Esophagus muscularis mucosa (tissue), 4 donors: Measurements from ENCODE around the gene CALML4. TPM values are rescaled to one million over a fixed set of nuclear protein-coding genes. Genes with fewer than 3 reads are reported as not detected.

Experiments
- DNase-seq: peaks from one replicate; pipeline ENCODE4 v3.0.0-alpha.2; 2017; ENCODE audit errors: extremely low spot score
- H3K27ac ChIP-seq, 4 donors: fragments of 200-600 bp; sonication (generic); replicated peaks in 1 of 4; 1 replicate in 3 of 4; 2 replicates in 1 of 4; pipeline ENCODE4 v1.5.1; 2016 to 2019; ENCODE audit warnings: mild to moderate bottlenecking in 1 of 4
- H3K27me3 ChIP-seq, 4 donors: fragments of 200-600 bp; sonication (generic); one replicate each; pipeline versions ENCODE4 v1.5.1 to v1.6.0; 2016 to 2019
- H3K36me3 ChIP-seq, 4 donors: fragments of 200-600 bp; sonication (generic); one replicate each; pipeline ENCODE4 v1.5.1; 2016 to 2019
- H3K4me1 ChIP-seq, 4 donors: fragments of 200-600 bp; sonication (generic); one replicate each; pipeline ENCODE4 v1.5.1; 2016 to 2019
- H3K4me3 ChIP-seq, 4 donors: fragments of 200-600 bp; sonication (generic); 1 replicate in 2 of 4; 2 replicates in 2 of 4; pipeline ENCODE4 v1.5.1; 2016 to 2019; ENCODE audit warnings: mild to moderate bottlenecking in 4 of 4, moderate library complexity in 1 of 4
- H3K9me3 ChIP-seq, 4 donors: fragments of 200-600 bp; sonication (generic); 1 replicate in 3 of 4; 2 replicates in 1 of 4; pipeline ENCODE4 v1.5.1; 2016 to 2019
- CTCF ChIP-seq, 3 experiments: fragments of 200-600 bp in 2 of 3; fragments of 450-650 bp in 1 of 3; sonication (generic) in 2 of 3; IDR thresholded peaks; one replicate each; pipeline ENCODE4 v1.5.1; 2017 to 2019; ENCODE audit warnings: antibody characterized with exemption in 3 of 3, mild to moderate bottlenecking in 2 of 3, moderate library complexity in 1 of 3
- EP300 ChIP-seq: sonication (generic); formaldehyde crosslinking; IDR thresholded peaks from one replicate; pipeline ENCODE4 v1.6.1; 2017; ENCODE audit warnings: antibody characterized with exemption
- POLR2A ChIP-seq: fragments of 450-650 bp; IDR thresholded peaks from one replicate; pipeline ENCODE4 v1.6.1; 2017; ENCODE audit warnings: antibody characterized with exemption, moderate library complexity, mild to moderate bottlenecking, low read depth
- POLR2AphosphoS5 ChIP-seq, 2 donors: sonication (generic); formaldehyde crosslinking; IDR thresholded peaks; one replicate each; pipeline ENCODE4 v1.6.1; 2017; ENCODE audit warnings: antibody characterized with exemption in 2 of 2
- WGBS: methylation state at CpG from one replicate; pipeline ENCODE4 v1.1.5; 2018; 5-methylcytosine and 5-hydroxymethylcytosine counted together
- intact Hi-C: fragments of 100-400 bp; cut with DNase I; formaldehyde crosslinking; loops from one replicate; pipeline ENCODE4 v1.15.1; 2023
- total RNA-seq, 4 donors: library from RNA; depleted of rRNA; stranded (reverse); fragments of >200 nt; gene quantifications; one replicate each; pipeline versions ENCODE4 v1.1.0 to v1.2.1, GENCODE V29; 2016

Gene CALML4
- total RNA-seq: 10 to 100 TPM; 14.2 to 45.8 (median 32.1) TPM

GRCh38 chr15:68204776-68205557, at the start of gene CALML4:
Gene CALML4 (minus strand): TSS chr15:68205332. CDS start chr15:68205247, 85 bp downstream.
- intact Hi-C loops: no loop called here
- Histone ChIP-seq H3K36me3 (no peaks in the 10 kb centered on the region), H3K4me1 (peaks cover 27 to 80% (median 63%) of the 10 kb centered on the region in 4 donors), H3K27me3 (no peaks in the 10 kb centered on the region), H3K9me3 (no peaks in the 10 kb centered on the region), H3K27ac (peak within 1 kb of the TSS; percentile 40 to 70 (median 56)), H3K4me3 (peak within 1 kb of the TSS; percentile 42 to 53 (median 49))
- TF ChIP-seq CTCF (IDR thresholded peaks at IDR 0.05): no peak
- no peak for TF ChIP-seq POLR2A
- peak; percentile 61 to 75 for TF ChIP-seq POLR2AphosphoS5 (IDR thresholded peaks at IDR 0.05)
- no peak for TF ChIP-seq EP300
- DNase-seq: no peak
- WGBS: 38% methylated on average over 16 of the region's 16 CpGs

- Histone ChIP-seq H3K4me3 (no peak overlapping the region), H3K9me3 (no peaks in the 10 kb centered on the region), H3K36me3 (no peaks in the 10 kb centered on the region), H3K27me3 (no peaks in the 10 kb centered on the region), H3K27ac (no peak overlapping the region), H3K4me1 (peaks cover 13 to 33% (median 23%) of the 10 kb centered on the region in 4 donors)
- TF ChIP-seq POLR2AphosphoS5 (IDR thresholded peaks at IDR 0.05): no peak
- peak; percentile 85 to 89 (median 89) for TF ChIP-seq CTCF (IDR thresholded peaks at IDR 0.05)
- no peak for DNase-seq
- intact Hi-C loops: loop anchor here (2.0 kb wide), 1 partner anchor 130 kb away; no protein-coding TSS in a partner anchor
- WGBS: 23% methylated on average over 7 of the region's 7 CpGs
Observed at GRCh38 chr15:68252925-68253534, 47.9 kb upstream of the CALML4 start.

- TF ChIP-seq POLR2A (no peak), EP300 (no peak), POLR2AphosphoS5 (IDR thresholded peaks at IDR 0.05) (no peak), CTCF (IDR thresholded peaks at IDR 0.05) (no peak)
- H3K27me3 ChIP-seq: no peaks in the 10 kb centered on the region
- DNase-seq: no peak
- H3K4me3 ChIP-seq: no peak overlapping the region
- 70% methylated on average over 3 of the region's 3 CpGs for WGBS
- H3K4me1 ChIP-seq: peaks cover 0 to 9% (median 4%) of the 10 kb centered on the region in 4 donors
- H3K27ac ChIP-seq: no peak overlapping the region
- intact Hi-C loops: no loop called here
- H3K9me3 ChIP-seq: peaks cover 0 to 6% (median 3%) of the 10 kb centered on the region in 4 donors
- H3K36me3 ChIP-seq: no peaks in the 10 kb centered on the region
Observed at GRCh38 chr15:68249058-68249713, 44.1 kb upstream of the CALML4 start.

- intact Hi-C loops: no loop called here
- 90% methylated on average over 1 of the region's 1 CpG for WGBS
- Histone ChIP-seq H3K27ac (no peak overlapping the region), H3K4me1 (no peaks in the 10 kb centered on the region), H3K4me3 (no peak overlapping the region), H3K36me3 (no peaks in the 10 kb centered on the region), H3K27me3 (no peaks in the 10 kb centered on the region), H3K9me3 (peaks cover 0 to 15% (median 6%) of the 10 kb centered on the region in 4 donors)
- no peak for TF ChIP-seq CTCF (IDR thresholded peaks at IDR 0.05)
- no peak for TF ChIP-seq POLR2A
- TF ChIP-seq POLR2AphosphoS5 (IDR thresholded peaks at IDR 0.05): no peak
- TF ChIP-seq EP300: no peak
- DNase-seq: no peak
Observed at GRCh38 chr15:68244235-68244634, 39.1 kb upstream of the CALML4 start.
